Occipital lobe (tissue), 2 donors: ENCODE measurements around the gene DIAPH1. TPM values are rescaled to one million over a fixed set of nuclear protein-coding genes. Genes with fewer than 3 reads are reported as not detected.

Experiments
- DNase-seq: peaks from one replicate; lab custom pipeline; 2025; lab: John Stamatoyannopoulos, UW
- total RNA-seq: library from RNA; depleted of rRNA; stranded (reverse); fragments of >200 nt; gene quantifications from one replicate; pipeline ENCODE4 v1.2.3, GENCODE V29; 2014

Gene DIAPH1
- total RNA-seq, 1 donor from 2014 or later: 18.4 TPM

- peak; percentile 3 for DNase-seq
Measured at GRCh38 chr5:141564216-141564692, 54.5 kb downstream of the DIAPH1 start.

GRCh38 chr5:141560725-141561483 is 57.9 kb downstream of the DIAPH1 start:
- peak; percentile 77 for DNase-seq

GRCh38 chr5:141560151-141560550 is 58.6 kb downstream of the DIAPH1 start:
- DNase-seq: no peak

- DNase-seq: peak; percentile 8
Measured at GRCh38 chr5:141559461-141559860, 59.3 kb downstream of the DIAPH1 start.

GRCh38 chr5:141558150-141558549 is 60.6 kb downstream of the DIAPH1 start:
- no peak for DNase-seq

GRCh38 chr5:141557681-141558136 is 61.1 kb downstream of the DIAPH1 start:
- DNase-seq: peak; percentile 88

GRCh38 chr5:141547921-141548320 is 70.9 kb downstream of the DIAPH1 start:
- no peak for DNase-seq

GRCh38 chr5:141547488-141547887 is 71.3 kb downstream of the DIAPH1 start:
- no peak for DNase-seq

GRCh38 chr5:141543053-141543452 is 75.7 kb downstream of the DIAPH1 start:
- DNase-seq: no peak

GRCh38 chr5:141534492-141535213 is 84.1 kb downstream of the DIAPH1 start:
- no peak for DNase-seq

- DNase-seq: no peak
Measured at GRCh38 chr5:141533897-141534296, 84.9 kb downstream of the DIAPH1 start.

- no peak for DNase-seq
Measured at GRCh38 chr5:141532726-141533125, 86.1 kb downstream of the DIAPH1 start.

- DNase-seq: no peak
Measured at GRCh38 chr5:141529873-141530272, 88.9 kb downstream of the DIAPH1 start.

- no peak for DNase-seq
Measured at GRCh38 chr5:141529002-141529401, 89.8 kb downstream of the DIAPH1 start.

- no peak for DNase-seq
Measured at GRCh38 chr5:141528291-141528984, 90.4 kb downstream of the DIAPH1 start.

- DNase-seq: no peak
Measured at GRCh38 chr5:141527426-141527825, 91.4 kb downstream of the DIAPH1 start.

- DNase-seq: no peak
Measured at GRCh38 chr5:141525653-141526052, 93.1 kb downstream of the DIAPH1 start.

- DNase-seq: peak; percentile 75
Measured at GRCh38 chr5:141524604-141525597, 93.9 kb downstream of the DIAPH1 start.

- no peak for DNase-seq
Measured at GRCh38 chr5:141523991-141524390, 94.8 kb downstream of the DIAPH1 start.

- no peak for DNase-seq
Measured at GRCh38 chr5:141522301-141522700, 96.5 kb downstream of the DIAPH1 start.
